GM18520 (cell line): Measurements from ENCODE around the gene FRMD5.

Experiments used
- ATAC-seq: cut with Tn5 transposase; IDR thresholded peaks from one replicate; pipeline ENCODE4 v1.9.1; 2021; ENCODE audit not compliant: unreplicated experiment

FRMD5 gene

GRCh38 chr15:43901495-43901894 is 293.6 kb downstream of the FRMD5 start:
- no peak for ATAC-seq

DNA sequence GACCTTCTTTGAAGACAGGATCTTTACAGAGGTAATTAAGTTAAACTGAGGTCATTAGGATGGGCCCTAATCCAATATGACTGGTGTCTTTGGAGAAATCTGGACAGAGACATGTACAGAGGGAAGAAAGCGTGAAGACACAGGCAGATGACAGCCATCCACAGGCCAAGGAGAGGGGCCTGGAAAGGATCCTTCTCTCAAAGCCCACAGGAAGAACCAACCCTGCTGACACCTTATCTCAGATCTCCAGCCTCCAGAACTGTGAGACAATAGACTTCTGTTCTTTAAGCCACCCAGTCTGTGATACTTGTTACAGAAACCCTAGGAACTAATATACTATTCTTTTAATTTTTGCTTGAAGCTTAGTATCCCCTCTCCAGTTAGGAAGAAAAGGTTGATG is 294.1 kb downstream of the FRMD5 start:
- no peak for ATAC-seq

- ATAC-seq = no peak
Observed at GRCh38 chr15:43899928-43900327, 295.1 kb downstream of the FRMD5 start.

- ATAC-seq = no peak
Observed at GRCh38 chr15:43898891-43899290, 296.2 kb downstream of the FRMD5 start.

- no peak for ATAC-seq
Observed at GRCh38 chr15:43896543-43896942, 298.5 kb downstream of the FRMD5 start.

DNA sequence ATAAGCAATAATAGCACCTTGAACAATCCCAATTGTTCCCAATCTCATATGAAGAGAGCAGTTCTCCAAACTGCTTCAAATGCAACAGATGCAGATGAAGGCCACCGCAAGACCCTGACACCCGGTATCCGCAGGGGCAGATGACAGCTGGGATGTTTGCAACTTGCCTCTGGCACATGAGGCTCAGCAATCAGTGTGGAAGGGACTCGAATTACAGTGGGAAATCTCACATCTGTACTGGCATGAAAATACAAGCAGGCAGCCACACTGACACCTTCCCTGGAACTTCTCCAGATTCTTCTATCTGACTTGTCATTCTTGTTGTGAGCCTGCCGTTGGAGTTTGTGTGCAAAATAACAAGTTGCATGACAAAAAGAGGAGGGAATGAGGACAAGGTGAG is 299.5 kb downstream of the FRMD5 start:
- no peak for ATAC-seq

DNA sequence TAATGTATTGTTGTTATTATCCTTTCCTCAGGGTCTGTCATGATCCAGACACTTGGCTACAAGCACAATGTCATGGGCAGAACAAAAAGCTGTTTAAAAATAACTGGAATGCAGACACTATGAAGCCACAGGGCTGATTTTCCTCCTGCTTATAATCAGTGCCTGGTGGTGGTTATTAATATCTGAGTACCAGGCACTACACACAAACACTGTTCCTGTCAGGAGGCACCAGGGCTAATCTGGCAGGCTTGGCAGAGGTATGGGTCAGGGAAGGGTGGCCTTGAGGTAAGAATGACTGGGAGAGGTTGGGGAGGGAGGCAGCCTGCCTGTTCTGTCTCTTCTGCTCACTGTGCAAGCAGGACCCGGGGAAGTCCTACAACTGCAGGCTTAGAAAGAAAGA is 301.1 kb downstream of the FRMD5 start:
- no peak for ATAC-seq

DNA sequence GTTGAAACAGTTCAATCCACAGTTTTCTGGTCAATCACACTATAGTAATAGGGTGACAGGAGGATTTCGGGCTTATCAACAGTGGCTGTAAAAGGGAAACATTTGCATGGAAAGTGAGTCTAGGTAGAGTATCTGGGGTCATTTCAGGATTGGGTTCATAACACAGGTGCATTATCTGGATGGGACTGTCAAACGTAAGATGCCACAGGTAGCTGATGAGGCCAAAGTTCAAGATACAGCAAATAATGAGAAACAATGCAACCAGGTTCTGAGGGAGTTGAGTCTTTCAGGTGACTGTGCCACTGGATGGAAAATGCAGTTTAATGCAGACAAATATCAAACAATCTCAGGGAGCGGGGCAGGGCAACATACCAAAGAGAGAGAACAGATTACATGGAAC is 306.0 kb downstream of the FRMD5 start:
- ATAC-seq = no peak

DNA sequence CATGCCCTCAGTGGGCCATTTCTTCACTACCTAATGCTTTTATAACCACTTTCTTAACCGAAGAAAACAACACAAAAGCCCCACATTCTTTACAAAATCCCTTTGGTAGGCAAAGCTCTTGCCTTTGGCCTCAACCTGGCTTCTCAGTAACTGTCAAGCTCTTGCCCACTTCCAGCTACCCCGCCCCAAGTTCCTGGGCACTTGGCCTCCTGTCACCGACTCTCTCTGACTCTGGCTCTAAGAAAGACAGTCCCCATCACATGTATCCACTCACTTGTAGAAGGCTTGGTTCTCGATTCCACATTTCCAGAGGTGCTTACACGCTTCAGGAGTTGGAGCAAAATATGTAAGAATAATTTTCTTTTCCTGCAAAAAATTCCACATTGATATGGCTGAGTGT is 307.2 kb downstream of the FRMD5 start:
- ATAC-seq = no peak

GRCh38 chr15:43886558-43886957 is 308.5 kb downstream of the FRMD5 start:
- no peak for ATAC-seq

DNA sequence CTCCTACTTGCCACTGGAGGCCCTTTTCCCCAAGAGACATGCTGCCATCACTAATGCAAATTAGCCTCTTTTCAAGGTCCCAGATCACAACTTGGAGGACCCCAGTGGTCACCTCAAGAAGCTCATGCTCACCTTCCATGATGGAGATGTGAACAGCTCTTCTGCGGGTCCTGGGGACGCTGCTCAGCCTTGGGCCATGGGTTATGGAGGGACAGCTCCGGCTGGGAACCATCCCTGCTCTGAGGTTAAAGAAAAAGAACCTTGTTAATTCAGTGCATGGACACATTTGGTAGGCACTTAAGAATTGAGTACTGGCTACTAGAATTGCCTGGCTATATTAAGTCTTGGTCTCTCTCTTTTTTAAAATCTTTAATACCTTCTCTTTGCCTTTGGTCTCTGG is 311.5 kb downstream of the FRMD5 start:
- no peak for ATAC-seq

DNA sequence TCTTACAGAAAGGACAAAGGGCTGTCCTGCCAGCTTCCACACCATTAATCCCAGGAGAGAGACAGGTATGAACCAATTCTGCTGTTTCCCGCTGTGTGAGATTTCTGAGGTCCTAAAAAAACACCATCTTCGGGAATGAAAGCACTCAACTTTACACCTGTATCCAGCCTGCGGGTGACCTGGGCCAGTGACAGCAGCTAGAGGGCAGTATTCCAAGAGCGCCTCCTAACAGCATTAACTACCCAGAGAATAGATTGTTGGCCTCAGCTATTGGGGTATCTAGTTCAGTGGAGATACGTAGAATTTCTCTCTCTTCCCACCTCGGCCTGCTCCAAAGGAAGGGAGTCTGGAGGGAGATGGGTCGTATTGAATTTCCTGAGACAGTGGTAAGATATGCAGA is 313.1 kb downstream of the FRMD5 start:
- no peak for ATAC-seq

DNA sequence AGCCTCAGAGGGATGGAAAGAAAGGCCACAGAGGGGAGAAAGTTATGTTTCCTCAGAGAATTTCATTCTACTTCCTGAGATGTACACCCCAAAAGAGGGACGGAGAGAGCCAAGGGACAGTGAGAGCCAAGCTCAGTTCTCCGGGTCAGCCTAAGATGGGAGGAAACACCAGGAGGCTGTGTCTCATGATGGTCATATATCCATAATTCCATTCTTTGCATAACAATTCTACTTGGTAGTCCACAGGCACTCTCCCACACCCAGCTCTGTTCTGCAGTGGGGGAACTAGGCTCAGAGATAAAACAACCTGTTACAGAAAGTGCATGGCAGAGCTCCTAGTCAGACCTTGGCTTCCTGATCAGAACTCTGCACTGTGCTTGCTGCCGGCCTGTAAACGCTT is 313.8 kb downstream of the FRMD5 start:
- no peak for ATAC-seq

DNA sequence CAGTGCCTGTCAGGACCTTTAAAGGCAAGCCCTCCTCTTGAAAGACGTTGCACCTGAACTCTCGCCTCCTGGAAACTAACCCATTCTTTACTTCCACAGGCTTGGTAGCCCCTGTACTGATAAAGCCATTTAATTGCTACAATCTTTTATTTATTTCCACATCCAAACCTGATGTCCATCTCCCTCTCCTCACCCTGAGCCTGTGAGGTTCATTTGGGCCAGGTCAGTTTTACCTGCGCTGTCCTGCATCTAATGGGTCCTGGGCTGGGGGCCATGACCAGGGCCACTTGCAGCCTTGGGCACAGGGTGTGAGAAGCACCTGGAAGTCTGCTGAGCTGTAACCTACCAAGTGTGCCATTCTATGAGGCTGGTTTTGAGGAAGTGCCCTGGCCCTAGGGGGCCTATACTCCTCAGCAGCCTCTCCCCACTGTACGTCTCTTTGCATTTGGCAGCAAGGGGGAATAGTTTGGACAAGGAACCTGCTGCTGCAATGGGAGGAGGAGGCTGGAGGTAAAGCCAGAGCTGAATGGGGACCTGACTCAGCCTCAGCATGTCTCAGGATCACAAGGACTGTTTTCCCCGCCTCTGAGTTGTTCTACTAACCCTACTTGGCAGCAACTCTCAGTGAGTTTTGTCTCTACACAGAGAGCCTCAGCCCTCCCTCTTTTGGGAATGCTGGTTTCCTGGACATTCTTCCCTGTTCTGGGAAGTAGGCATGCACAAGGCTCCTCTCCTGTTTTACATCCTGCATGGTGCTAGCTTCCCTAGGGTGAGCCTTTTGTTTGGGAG is 314.5 kb downstream of the FRMD5 start:
- no peak for ATAC-seq

GRCh38 chr15:43879386-43880355 is 315.4 kb downstream of the FRMD5 start:
- no peak for ATAC-seq

- no peak for ATAC-seq
Observed at GRCh38 chr15:43878446-43878845, 316.6 kb downstream of the FRMD5 start.

GRCh38 chr15:43877371-43877770 is 317.7 kb downstream of the FRMD5 start:
- ATAC-seq = no peak

DNA sequence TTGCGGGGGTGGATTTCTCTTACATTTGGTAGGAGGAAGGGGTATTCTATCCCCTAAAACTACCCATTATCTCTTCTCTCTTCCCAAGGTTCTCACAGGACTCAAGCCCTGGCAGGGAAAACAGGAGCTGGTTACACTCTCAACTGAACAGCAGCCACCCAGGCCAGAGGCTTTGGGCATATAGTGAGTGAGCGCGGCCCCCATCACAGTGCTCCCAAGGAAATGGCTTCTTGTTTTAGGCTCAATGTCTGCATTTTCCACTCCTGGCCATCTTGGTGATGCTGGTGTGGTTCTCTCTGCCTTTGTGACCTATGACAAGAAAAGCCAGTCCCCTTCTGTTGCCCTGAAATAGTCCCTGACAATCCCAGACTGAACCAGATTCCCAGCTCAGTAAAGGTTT is 318.2 kb downstream of the FRMD5 start:
- ATAC-seq = no peak

DNA sequence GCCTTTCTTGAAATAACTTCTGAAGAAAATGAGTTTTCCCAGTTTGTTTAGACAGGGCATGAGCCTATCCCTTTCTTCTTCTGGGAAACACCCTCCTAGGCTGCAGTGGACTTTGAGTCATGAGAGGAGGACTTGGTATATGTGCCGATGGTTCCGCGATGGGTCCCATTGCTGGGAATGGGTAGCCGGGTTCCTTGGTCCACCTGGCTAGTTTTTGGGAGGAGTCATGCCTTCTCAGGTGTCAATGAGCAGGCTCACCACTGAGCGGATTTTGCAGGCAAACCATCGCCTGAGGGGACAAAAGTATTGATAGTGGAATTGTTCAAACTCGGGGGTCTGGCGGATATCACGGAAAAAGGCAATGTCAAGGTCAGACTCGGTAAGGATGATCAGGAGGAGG is 321.4 kb downstream of the FRMD5 start:
- ATAC-seq = no peak

- ATAC-seq = no peak
Observed at GRCh38 chr15:43872416-43873020, 322.6 kb downstream of the FRMD5 start.

DNA sequence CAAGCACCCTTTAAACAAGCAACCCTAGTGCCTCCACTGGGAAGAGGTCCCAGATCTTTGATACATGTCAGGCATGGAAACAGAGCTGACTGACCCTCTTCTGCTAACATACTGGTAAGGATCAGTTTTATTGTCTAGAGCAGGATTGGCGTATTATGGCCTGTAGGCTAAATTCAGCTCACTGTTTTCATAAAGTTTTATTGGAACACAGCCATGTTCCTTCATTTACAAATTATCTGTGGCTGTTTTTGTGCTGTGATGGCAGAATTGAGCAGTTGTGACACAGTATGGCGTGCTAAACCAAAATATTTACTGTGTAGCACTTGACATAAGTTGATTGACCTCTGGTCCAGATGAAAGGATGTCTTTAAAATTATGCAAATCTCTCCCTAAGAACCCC is 323.2 kb downstream of the FRMD5 start:
- no peak for ATAC-seq

DNA sequence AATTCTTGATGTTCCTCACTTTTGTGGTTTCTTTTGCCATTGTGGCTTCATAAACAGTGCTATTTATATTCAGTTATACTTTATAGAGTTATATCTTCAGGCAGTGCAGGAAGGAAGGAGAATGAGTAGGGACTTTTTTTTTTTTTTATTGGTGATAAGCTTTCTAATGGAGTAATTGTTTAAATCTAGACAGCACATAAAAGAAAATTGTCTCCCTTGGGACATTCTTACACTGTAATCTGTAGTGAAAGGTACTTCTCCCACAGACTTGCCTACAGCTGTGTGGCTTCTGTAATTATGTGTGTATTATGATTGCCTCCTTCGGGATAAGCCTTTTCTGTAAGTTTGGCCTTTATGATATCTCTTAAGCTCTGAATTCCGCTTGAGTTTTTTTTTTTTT is 326.7 kb downstream of the FRMD5 start:
- ATAC-seq = no peak
